ENCODE measurements around the gene NBPF11.
"Not testable (repeated sequence)": the region's sequence is repeated elsewhere in the genome, so short reads cannot be mapped to it uniquely, and the experiment has no call there.

NBPF11 gene

DNA sequence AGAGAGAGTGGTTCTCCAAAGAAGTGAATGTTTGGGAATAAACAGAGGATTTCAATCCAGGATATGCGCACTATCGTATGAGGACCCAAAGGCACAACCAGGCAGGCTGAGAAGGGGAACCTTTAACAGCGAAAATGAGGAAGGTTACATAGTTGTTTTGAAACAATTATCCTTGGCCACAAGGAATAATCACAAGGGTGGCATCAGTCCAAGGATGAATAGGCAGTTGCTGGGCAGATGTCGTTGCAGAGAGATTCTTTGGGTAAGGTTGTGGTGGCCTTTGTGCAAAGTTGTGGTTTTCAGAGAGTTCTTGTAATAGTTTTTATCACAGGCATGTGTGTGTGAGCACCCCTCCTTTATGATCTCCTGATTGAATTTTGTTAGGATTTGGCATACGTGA, 94.7 kb downstream of the NBPF11 start:
- CTCF ChIA-PET; DNase-seq (ENCODE audit: low spot score); POLR2A ChIA-PET (ENCODE audit: low non-redundant PET); H3K27ac ChIP-seq: not testable (repeated sequence)
